A673 (cell line): ENCODE results near the gene FAXC.
A peak's percentile ranks its signal among the peaks of the same experiment; 100 is the strongest.

Experiments
- EZH2 ChIP-seq: fragments of 200-600 bp; sonication (generic); IDR thresholded peaks from 2 replicates; pipeline ENCODE4 v1.6.1; 2017; ENCODE audit warnings: borderline replicate concordance, low read depth, mild to moderate bottlenecking, mixed read lengths, antibody characterized with exemption, low read length; ENCODE audit not compliant: poor library complexity, severe bottlenecking
- TF ChIP-seq, protein P1 (sequence below): fragments of 300-800, 200-600 bp; sonication (generic); conservative IDR thresholded peaks from 2 replicates; pipeline ENCODE4 v1.5.1; 2017; ENCODE audit warnings: low read depth, mild to moderate bottlenecking, antibody characterized with exemption, low read length, moderate library complexity, mixed read lengths

DNA sequence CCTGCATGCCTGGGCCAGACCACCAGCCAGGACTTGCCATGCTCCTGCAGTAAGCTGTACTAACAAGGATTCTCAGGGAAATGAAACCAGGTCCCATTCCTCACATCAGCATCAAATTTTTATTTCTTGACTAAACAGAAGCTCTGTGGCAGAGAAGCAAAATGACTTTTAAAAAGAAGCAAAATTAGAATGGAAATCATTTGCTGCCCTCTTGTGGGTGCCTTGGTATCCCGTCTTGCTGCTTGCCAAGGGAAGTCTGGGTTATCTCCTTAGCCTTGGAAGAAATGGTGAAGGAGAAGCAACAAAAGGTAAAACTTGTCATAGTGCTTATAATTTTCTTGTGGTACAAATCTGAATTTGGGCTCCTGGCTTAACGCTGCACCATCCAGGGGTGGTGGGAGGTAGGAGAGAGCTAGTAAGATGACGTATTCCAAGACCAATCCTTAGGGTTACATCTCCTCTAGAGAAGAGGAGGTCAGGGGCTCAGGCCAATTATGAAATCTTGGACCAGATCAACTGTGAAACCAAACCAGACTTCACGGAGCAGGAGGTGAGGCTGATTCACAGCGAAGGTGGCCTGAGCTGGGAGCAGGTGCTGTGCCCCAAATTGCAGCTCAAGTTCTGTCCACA is 107.5 kb downstream of the FAXC start:
- TF ChIP-seq EZH2: no peak
- TF ChIP-seq, protein P1, sequence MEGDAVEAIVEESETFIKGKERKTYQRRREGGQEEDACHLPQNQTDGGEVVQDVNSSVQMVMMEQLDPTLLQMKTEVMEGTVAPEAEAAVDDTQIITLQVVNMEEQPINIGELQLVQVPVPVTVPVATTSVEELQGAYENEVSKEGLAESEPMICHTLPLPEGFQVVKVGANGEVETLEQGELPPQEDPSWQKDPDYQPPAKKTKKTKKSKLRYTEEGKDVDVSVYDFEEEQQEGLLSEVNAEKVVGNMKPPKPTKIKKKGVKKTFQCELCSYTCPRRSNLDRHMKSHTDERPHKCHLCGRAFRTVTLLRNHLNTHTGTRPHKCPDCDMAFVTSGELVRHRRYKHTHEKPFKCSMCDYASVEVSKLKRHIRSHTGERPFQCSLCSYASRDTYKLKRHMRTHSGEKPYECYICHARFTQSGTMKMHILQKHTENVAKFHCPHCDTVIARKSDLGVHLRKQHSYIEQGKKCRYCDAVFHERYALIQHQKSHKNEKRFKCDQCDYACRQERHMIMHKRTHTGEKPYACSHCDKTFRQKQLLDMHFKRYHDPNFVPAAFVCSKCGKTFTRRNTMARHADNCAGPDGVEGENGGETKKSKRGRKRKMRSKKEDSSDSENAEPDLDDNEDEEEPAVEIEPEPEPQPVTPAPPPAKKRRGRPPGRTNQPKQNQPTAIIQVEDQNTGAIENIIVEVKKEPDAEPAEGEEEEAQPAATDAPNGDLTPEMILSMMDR: peak; percentile 57
